GM21367 (cell line): ENCODE data around the gene NUP133.
"Not testable (repeated sequence)": the region's sequence is repeated elsewhere in the genome, so short reads cannot be mapped to it uniquely, and the experiment has no call there.

Experiments used
- ATAC-seq: cut with Tn5 transposase; IDR thresholded peaks from one replicate; pipeline ENCODE4 v1.9.1; 2021; ENCODE audit not compliant: unreplicated experiment

Gene NUP133

GRCh38 chr1:229511201-229511600 is 3.1 kb upstream of the NUP133 start:
- not testable (repeated sequence) for ATAC-seq

DNA sequence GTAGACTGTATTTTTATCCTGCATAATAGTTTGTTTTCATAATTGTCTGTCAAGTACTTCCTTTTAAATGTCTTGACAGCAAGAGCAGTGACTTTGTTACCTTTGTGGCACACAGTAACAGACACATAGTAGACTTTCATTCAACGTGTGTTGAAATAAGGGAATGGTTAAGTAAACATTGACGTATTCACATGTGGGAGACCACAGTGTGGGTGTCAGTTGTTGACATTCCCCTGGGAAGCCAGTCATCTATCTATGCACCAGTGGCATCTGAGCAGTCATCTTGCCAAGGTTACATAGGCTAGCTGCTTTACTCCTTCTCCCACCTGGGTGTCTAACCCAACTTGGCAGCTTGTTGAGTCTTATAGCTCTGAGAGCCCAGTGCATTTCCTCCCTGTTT is 1.4 kb upstream of the NUP133 start:
- no peak for ATAC-seq

DNA sequence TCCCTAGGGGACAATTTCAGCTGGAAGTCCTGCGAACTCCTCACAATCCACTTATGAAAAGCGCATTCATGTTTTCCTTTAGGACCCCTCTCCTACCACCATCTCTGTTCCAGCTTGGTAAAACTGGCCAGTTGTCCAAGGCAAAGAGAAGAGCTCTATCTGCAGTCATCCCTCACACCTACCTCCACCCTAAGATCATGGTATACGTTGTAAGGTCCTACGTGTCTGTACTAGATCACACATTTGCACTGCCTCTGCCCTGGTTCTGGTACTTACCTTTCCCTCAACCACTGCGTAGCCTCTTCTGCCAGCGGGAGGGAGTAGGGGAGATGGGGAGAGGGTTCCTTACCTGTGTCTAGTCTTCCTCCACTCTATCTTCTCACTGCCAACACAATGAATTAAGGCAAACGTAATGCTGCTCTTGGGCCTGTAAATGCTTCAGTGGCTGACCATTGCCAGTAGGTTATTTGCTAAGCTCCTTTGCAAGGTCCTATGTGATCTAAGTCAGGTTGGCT is 739 bp upstream of the NUP133 start:
- no peak for ATAC-seq

GRCh38 chr1:229507502-229507901 is 639 bp downstream of the NUP133 start:
- no peak for ATAC-seq

GRCh38 chr1:229506633-229507032 is 1.5 kb downstream of the NUP133 start:
- ATAC-seq = no peak

- ATAC-seq = no peak
Observed at GRCh38 chr1:229495782-229496181, 12.4 kb downstream of the NUP133 start.

- ATAC-seq = no peak
Observed at GRCh38 chr1:229487181-229487580, 21.0 kb downstream of the NUP133 start.

GRCh38 chr1:229485318-229485717 is 22.8 kb downstream of the NUP133 start:
- ATAC-seq = no peak

DNA sequence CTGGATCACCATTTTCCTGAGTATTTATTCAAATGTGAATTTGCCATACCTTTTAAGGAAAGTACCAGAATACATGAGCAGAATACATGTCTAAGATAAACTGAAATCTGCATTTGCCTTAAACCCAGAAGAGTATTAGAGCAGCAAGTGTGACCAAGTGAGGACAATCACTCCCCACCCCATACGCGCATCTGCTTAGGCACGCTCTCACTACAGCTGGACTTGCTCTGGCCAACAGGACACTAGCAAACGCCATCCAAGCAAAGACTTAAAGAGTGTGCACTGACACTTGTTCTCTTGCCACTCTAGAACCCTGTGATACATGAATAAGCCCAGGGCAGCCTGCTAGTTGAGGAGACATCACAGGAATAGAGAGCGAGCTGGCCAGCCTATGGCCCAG is 25.6 kb downstream of the NUP133 start:
- ATAC-seq = no peak

DNA sequence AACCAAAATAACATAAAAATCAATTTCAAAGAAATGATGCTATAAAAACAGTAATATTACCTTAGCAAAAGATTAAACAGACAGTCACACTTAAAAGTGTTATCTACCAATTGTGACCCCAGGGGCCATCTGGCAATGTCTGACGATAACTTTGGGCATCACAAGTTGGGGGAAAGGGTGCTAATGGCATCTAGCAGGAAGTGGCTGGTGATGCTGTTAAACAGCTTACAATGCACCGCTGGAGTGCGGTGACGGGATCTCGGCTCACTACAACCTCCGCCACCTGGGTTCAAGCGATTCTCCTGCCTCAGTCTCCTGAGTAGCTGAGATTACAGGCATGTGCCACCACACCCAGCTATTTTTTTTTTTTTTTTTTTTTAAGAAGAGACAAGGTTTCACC is 27.6 kb downstream of the NUP133 start:
- no peak for ATAC-seq

GRCh38 chr1:229479660-229480399 is 28.3 kb downstream of the NUP133 start:
- ATAC-seq = peak; percentile 63

- peak; percentile 61 for ATAC-seq
Observed at GRCh38 chr1:229478852-229479251, 29.3 kb downstream of the NUP133 start.

DNA sequence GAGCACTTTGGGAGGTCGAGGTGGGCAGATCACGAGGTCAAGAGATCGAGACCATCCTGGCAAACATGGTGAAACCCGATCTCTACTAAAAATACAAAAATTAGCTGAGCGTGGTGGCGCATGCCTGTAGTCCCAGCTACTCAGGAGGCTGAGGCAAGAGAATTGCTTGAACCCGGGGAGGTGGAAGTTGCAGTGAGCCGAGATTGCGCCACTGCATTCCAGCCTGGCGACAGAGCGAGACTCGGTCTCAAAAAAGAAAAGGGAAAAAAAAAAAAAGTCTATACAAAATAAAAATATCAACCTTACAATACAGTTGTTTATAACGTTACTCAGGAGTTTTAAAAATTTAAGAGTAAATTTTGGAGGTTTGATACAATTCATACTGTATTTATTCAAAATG is 32.3 kb downstream of the NUP133 start:
- not testable (repeated sequence) for ATAC-seq

GRCh38 chr1:229474509-229474908 is 33.6 kb downstream of the NUP133 start:
- ATAC-seq = no peak

- ATAC-seq = no peak
Observed at GRCh38 chr1:229471175-229471574, 37.0 kb downstream of the NUP133 start.

GRCh38 chr1:229470406-229471043 is 37.6 kb downstream of the NUP133 start:
- ATAC-seq = no peak

DNA sequence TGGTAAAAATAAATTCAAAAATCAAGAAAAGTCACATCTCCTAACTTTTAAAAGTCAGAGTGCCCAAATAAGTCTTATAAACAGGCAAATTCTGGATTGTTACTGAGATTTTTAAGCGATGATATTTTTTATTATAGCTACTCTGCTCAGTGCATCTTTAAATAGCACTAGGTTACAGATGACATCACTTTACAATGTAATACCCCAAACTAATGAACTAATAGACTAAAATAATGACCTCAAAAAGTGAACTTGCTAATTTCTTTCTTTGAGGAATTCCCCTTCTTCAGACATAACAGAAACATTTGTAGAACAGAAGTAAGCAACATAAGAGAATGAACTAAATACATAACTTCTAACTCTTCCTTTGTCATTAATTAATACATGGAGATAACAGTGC is 41.3 kb downstream of the NUP133 start:
- no peak for ATAC-seq

- no peak for ATAC-seq
Observed at GRCh38 chr1:229464672-229465071, 43.5 kb downstream of the NUP133 start.

DNA sequence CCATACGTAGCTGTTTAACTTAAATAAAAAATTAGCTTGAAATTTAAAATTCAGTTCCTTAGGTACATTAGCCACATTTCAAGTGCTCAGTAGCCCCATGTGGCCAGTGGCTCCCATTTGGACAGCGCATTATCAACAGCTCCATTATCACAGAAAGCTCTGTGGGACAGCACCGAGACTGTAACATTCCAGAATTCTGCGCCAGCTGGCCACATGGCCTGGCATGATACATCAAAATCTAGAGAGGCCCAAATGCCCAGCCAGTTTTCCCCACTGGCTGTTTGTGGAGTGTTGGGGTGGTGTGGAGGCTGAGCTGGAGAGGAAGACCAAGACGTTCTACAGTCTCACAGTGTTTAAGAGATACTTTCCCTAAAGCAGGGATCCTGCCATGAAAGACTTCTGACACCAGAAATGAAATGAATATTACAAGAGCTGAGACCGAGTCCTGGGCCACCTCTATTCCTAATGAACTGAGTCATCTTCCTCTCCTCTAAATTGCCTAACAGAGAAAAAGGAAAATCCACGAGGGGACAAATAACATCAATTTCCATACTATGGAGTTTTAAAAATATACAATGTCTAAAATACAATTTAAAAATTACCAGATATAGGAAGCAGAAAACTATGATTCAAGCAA is 47.0 kb downstream of the NUP133 start:
- ATAC-seq = no peak

DNA sequence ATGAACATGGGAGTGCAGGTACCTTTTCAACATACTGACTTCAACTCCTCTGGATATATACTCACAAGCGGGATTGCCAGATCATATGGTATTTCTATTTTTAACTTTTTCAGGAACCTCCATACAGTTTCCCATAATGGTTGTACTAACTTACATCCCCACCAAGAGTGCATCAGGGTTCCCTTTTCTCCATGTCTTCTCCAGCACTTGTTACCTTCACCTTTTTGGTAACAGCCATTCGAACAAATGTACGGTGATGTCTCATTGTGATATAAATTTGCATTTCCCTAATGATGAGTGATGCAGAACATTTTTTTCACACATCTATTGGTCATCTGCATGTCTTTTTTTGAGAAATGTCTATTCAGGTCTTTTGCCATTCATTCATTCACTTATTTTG is 48.3 kb downstream of the NUP133 start:
- ATAC-seq = no peak

GRCh38 chr1:229457436-229457835 is 50.7 kb downstream of the NUP133 start:
- no peak for ATAC-seq

DNA sequence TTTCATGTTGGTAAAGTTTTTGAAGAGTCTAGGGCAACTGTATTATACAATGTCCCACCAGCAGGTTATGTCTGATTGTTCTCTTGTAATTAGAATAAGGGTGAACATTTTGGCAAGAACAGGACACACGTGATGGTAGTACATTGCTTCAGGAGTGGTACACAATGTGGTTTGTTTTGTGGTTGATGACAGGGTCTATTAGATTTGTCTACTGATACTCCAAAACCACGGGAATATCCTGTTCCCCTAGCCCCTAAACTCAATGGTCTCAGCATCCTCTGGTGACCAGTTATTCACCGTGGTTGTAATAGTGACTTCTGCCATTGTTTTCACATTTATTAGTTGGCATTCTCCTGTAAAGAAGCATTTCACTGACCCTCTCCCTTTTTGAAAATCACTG is 52.1 kb downstream of the NUP133 start:
- ATAC-seq = no peak
